NCI-H146 (cell line): Measurements from ENCODE around the gene TADA3.
"Not testable (repeated sequence)": the region's sequence is repeated elsewhere in the genome, so short reads cannot be mapped to it uniquely, and the experiment has no call there.

Experiments
- DNase-seq: peaks from one replicate; lab custom pipeline; 2025; lab: John Stamatoyannopoulos, UW

TADA3 gene

DNA sequence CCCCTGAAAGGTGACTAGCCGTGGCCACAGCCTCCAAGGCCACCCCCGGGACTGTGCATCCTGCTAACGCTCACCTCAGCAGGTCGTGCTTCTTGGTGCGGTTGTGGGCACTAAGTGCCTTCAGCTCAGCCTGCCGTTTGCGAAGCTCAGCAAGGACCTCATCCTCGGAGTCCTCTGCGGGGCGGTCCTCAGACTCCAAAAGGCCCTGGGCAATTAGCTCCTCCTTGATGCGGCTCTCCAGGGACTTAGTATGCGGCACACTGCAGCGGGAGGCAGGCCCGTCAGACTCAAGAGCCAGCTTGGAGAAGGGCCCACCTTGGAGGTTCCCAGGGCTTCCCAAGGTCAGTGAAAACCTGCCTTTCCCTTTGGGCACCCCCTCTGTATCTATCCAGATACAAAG, 8.3 kb downstream of the TADA3 start:
- DNase-seq = no peak

DNA sequence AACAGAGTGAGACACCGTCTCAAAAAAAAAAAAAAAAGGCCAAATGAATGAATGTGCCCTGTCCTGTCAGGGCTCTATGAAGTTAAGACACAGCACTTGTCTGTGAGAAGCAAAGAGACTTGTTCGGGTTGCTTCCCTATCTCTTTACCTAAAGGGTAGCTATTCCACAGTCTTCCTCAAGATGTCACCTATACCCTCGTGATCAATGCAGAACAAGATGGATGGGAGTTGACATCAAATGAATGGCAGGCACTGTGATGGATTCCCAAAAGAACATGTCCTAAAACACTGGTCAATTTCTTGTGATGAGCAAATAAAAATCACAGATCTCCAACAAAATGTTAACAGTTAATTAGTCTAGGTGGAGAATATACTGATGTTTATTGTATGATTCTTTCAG, 9.5 kb downstream of the TADA3 start:
- DNase-seq = no peak

DNA sequence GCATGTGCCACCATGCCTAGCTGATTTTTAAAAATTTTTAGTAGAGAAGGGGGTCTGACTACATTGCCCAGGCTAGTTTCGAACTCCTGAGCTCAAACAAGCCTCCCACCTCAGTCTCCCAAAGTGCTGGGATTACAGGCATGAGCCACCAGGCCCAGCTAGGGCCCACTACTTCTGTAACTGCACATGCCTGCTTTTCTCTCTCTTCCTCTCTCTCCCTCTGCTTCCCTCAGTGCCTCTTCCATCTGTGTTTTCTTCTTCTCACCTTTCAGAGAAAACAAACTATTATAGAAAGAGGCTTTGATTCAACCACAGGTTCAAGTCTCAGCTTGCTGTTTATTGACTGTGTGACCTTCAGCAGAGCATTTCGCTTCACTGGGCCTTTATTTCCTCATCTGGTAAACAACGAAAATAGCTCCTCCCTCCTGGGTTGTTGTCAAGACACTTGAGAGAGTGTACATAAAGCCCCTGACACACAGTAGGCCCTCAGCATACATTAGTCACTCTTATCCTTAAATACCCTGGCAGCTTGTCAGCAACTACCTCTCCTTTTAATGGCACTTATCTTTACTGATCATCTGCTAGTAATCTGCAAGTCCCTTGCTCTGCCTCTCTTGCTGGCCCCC, 10.2 kb downstream of the TADA3 start:
- DNase-seq = no peak

DNA sequence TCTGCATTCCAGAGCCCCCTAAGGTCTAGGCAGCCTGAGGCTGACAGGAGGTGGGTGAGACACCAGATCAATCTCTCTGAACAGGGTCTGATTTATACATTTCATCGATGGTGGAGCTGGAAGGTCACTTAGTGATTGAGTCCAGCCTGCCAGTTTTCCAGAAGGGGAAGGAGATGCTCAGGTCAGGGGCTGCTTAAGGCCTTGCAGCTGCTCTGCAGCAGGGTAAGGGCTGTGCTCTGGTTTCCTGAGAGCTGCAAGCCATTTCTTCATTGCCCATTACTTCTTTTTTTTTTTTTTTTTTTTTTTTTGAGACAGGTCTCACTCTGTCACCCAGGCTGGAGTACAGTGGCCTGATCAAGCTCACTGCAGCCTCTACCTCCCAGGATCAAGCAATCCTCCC, 10.7 kb downstream of the TADA3 start:
- DNase-seq = no peak

DNA sequence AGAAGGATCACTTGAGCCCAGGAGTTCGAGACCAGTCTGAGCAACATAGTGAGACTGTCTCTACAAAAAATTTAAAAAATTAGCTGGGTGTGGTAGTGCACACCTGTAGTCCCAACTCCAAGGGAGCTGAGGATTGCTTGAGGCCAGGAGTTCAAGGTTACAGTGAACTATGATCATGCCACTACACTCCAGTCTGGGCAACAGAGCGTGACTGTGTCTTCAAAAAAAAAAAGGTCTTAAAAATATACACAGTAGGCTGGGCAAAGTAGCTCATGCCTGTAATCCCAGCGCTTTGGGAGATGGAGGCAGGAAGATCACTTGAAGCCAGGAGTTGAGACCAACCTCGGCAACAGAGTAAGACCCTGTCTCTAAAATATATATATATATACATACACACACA, 11.4 kb downstream of the TADA3 start:
- DNase-seq = no peak

DNA sequence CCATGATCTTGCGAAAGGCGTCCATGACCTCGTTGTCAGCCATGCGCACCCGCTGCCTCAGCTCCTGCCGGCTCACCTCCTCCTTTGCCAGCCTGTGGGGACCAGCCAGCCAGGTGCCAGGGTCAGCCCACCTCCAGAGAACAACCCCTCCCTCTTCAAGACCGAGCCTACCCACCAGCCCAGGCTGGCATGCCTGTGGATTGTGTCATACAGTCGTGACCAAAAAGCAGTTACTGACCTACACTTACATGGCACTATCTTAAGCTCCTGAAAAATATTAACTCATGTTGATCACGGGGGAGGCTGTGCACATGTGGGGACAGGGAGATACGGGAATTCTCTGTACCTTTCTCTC, 11.8 kb downstream of the TADA3 start:
- no peak for DNase-seq

- DNase-seq = no peak
Measured at GRCh38 chr3:9779721-9780457, 12.4 kb downstream of the TADA3 start.

DNA sequence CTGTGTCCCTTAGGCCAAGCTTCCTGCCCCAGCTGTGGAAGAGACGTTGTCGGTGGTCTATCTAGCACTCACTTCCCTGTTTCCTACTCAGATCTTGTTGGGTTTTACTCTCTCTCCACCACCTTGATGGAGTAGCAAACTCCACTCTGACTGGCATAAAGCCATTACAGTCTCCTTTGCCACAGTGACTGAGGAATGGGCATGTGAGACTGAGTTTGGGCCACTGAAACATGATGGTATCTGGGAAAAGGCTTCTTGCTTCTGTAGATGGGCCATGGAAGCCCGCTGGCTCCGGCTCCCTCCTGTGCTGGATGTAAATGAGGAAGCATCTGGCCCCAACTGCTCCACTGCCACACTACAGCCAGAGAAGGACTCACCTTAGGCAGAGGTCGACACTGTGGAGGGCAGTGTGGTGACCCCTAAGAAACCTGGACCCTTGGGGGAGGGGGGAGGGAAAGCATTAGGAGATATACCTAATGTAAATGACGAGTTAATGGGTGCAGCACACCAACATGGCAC, 13.1 kb downstream of the TADA3 start:
- no peak for DNase-seq

GRCh38 chr3:9778143-9779074, 13.9 kb downstream of the TADA3 start:
- DNase-seq = no peak

DNA sequence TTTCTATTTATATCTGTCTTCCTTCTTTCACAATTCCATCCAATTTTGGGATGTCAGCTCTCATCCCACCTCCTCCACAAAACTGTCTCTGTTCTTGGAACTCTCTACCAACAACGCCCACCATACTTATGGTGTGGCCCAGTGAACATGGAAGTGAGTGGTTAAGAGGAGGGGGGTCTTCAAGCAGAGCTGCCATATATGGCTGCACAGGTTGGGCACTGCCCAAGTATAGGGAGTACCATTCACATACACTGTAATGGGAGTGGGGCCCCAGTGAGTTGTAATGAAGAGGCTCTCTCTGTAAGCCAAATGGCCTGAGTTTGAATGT, 14.6 kb downstream of the TADA3 start:
- no peak for DNase-seq

DNA sequence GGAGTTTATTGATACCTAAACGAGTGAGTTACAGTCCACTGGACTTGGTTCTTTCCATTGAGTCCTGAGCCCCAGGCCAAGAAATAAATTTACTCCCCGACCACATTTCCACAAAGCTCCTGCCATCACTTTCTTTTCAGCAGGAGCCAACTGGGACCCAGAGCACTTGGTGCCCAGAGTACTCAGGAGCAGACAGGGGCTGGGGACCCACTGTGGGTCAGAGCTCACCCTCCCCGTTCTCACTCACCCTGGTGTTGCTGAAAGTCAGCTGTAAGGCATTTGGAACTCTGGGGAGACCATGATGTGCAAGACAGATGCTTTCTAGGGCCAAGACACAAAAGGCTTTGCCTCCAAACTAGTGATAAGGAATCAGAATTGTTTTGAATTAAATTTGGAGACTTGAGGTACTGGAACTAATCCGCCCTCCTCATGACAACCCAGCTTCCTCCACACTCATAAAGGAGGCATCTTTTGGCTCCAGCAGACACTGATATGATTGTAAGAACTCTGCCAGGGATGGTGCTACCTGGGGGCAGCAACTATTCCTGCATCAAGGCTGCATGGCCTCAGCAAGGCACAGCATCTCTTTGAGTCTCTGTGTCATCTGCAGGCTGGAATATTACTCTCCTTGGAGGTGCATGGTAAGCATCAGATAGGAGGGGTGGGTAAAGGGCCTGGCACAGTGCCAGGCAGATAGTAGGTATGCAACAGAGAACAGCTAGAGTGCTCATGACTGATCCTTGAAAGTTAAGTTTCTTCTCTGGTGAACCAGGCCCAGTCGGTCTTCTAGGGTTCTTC, 15.2 kb downstream of the TADA3 start:
- no peak for DNase-seq

DNA sequence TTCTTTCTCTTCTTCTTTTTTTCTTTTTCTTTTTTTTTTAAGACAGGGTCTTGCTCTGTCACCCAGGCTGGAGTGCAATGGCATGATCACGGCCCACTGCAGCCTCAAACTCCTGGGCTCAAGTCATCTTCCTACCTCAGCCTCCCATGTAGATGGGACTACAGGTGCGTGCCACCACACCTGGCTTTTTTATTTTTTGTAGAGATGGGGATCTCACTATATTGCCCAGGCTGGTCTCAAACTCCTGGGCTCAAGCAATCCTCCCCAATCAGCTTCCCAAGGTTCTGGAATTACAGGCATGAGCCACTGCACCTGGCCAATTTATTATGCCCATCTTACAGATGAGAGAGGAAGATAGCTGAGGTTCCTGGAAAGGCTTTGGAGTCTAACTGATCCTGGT, 21.3 kb downstream of the TADA3 start:
- not testable (repeated sequence) for DNase-seq

DNA sequence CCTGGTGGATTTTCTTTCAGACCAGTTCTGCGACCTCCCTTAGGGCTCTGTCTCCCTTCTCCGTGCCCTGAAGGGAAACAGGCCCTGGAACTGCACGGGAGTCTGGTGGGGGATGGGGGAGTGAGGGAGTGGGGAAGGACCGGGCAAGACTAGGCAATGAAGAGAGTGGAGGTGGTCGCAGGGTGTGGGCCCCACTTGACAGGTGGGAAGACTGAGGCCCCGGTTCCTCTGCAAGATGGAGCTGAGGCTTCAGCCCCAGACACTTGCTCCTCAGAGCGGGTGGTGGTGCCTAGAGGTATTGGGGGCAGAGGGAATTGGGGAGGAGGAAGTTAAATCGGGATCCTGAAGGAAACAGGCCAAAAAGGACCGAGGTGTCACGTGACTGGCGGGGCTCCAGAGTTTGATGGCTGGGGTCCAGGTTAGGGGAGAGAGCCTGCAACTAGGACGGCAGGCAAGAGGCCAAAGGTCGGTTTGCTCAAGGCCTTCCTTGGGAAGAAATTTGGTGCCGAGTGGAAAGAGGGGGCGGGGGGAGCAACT, 21.9 kb downstream of the TADA3 start:
- no peak for DNase-seq

DNA sequence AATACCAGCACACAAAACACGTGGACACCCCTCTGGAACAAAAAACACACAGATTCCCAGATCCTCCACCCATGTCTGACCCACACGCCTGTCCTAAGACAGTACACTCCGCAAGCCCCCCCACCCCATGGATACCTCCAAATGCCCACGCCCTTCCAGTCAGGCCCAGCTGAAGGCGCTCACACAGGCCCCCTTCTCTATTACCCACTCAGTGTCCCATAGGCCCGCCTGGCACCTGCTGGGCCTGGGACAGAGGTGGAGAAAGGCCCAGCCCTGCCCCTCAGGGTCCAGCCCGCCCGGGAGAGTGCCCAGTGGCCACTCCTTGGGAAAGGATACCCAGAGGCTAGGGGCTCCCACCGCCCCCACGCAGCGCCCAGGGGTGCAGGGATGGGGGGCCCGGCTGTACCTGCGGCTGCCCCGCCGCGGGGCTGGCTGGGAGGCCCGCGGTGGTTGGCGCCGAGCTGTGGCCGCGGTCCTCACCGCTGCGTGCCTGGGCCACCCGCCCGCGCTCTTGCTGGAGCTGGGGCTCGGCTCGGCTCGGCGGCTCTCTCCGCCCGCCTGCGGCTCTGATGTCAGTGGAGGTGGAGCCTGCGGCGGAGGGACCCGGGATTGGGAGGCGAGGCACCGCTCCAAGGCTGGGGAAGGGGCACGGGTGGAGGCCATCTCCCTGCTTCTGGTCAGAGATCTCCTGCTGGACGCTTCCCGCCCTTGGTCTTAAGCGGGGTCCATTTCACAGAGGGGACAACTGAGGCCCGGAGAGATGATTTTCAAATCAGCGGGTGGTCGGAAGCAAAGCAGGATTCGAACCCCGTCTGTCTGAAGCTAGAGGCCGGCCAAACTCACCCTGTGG, 22.6 kb downstream of the TADA3 start, which contains the start of gene CAMK1:
Gene CAMK1 (minus strand): TSS at position 522 of the 850 bp plus-strand sequence. CDS start 2,198 bp downstream, outside the sequence.
- DNase-seq = peak; percentile 55

DNA sequence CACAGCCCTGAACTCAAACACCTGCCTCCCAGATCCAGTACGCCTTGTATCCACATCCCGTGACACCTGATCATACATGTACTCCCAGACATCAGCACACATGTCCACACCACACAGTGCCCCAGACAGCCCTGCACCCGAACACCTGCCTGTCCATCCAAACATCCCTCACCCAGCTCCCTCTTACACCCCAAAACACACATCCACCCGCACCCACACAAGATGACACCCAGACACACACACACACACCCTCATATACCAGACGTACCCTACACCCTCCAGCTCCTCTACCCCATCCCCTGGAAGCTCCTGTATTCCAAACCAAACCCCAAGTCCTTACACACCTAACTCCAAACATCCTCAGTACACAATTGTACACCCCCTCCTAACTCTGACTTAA, 23.3 kb downstream of the TADA3 start:
- DNase-seq = no peak

DNA sequence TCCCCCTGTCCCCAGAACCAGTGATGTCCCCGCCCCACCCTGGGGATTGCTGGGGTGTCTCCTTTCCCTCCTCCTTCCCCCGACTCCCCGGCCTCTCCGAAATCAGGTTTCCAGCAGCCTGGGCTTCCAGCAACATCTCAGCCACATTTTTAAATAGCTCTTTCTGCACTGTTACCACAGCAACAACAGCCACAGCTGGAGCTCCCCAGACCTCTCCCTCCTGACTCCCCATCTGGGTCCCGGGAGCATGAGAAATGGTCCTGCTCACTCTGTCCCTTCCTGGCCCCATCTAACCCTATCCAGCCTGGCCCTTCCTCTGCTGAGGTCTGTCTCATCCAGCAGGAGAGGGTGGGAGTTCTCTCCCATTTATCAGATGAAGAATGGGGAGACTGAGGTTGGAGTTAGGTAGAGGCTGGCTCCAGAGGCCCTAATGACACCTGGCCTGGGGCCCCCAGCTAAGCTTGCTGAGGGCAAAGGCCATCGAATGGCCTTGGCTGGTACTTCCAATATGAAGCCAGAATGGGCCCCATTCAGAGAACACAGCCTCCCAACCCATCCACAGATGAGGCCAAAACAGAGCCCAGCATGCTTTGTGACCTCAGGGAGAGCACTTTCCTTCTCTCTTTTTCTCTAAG, 24.0 kb downstream of the TADA3 start:
- no peak for DNase-seq

- no peak for DNase-seq
Measured at GRCh38 chr3:9767418-9767817, 24.9 kb downstream of the TADA3 start.

GRCh38 chr3:9765865-9766264, 26.4 kb downstream of the TADA3 start:
- peak; percentile 25 for DNase-seq

DNA sequence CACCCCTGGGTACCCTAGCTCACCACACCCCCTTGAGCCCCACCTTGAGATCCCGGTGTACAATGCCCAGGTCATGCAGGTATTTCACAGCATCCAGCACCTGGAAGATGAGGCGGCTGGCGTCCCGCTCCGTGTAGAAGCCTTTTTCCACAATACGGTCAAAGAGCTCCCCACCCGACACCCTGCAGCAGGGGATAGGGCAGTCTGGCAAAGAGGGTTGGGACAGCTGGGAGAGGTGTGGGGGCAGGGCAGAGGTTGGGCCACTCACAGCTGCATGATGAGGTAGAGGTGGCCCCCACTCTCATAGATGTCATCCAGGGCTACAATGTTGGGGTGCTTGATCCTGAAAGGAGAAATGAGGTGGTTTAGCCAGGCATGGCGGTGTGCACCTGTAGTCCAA, 29.4 kb downstream of the TADA3 start:
- DNase-seq = no peak

- DNase-seq = no peak
Measured at GRCh38 chr3:9761919-9762318, 30.4 kb downstream of the TADA3 start.
